ENCODE results near the gene ATF4.

ATF4 gene

DNA sequence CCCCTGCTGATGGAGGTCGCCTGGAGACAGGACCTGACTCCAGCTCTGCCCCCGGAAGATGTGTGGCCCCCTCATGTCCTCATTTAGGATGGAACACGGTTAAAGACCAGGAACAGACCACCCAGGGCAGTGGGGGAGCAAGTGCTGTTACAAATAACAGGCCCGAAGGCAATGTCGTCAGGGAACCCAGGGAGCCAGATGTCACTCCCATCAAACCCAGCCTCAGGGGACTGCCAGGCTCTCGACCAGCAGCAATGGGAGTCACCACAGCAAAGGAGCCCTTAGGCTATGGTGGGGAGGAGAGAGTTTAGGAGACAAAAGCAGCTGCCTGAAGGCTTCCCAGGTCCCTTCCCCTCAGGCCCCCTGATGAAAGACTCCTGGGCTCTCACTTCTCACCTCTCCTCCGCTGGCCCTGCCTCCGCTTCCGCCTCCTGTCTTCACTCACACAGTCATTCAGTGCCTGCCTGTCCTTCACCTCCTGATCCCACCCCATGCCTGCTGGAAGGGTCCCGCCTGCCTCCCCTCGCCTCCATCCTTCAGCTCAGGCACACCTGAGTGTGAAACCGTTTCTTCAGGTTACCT, 7.8 kb downstream of the ATF4 start:
- DNase-seq (ENCODE audit: low read depth in 1 of 2, low spot score in 1 of 2): no peak

DNA sequence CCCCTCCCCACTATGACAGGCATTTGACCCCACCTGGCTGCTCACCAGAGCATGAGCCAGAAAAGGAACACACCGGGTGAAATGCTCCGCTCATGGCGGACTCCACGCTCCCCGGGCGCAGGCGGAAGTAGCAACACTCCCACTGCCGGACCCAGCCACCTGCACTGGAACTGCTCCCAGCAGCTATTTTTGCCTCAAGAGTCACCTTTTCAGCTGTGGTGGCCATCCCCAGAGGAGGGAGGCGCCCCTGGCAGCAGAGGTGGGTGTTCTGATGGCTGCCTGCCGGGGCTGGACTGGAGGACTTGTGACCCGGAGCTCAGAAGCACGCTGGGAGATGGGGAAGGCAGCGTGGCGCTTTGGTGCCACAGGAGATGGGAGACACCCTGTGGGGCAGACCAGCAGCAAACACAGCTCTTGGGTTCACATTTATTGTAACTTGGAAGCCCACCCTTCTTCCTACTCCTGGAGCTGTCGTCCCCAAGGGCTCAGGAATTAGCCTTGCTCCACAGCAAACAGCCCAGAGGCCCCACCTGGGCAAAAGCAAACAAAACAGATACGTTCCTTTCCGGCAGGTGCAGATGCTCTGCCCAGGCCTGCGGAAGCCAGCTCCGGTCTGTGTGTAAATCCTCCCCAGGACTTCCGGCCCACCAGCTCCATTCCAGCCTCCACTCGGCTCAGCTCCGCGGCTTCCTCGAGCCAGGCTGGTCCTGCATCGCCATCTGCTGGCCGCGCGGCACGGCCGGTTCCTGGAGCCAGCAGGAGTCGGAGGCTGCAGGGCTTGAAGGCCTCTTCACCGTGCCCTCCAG, 8.5 kb downstream of the ATF4 start:
- DNase-seq (ENCODE audit: low read depth in 1 of 2, low spot score in 1 of 2): peak; percentile 84 to 86

DNA sequence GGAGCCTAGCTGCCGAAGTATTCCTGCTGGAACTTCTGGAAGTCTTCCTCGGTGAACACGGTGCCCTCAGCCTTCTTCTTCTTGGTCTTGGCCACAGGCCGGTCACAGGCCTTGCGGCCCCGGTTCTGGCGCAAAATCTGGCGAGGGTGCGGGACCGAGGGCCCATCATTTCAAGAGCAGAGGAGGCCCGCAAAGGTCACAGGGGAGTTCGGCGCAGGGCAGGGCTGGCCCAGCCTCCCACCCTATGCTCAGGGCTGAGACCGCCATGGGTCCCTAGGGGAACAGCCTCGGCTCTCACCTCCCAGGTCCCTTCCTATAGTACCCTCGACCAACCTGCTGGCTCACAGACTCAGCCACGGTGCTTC, 9.1 kb downstream of the ATF4 start:
- no peak for DNase-seq (ENCODE audit: low read depth in 1 of 2, low spot score in 1 of 2)

DNA sequence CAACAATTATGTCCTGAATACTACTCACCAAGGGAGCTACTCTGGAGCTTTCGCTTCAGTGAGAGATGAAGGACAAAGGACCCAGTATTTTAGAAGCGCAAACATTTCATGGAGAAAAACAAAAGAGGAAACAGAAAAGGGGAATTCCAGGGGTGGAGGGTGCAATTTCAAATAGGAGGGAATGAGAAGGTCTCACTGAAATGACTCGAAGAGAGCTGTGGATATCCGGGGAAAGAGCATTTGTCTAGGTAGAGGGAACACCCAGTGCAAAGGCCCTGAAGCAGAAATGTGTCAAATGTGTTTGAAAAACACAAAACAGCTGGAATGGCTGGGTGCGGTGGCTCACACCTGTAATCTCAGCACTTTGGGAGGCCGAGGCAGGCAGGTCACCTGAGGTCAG, 9.8 kb downstream of the ATF4 start:
- DNase-seq (ENCODE audit: low read depth in 1 of 2, low spot score in 1 of 2): no peak

DNA sequence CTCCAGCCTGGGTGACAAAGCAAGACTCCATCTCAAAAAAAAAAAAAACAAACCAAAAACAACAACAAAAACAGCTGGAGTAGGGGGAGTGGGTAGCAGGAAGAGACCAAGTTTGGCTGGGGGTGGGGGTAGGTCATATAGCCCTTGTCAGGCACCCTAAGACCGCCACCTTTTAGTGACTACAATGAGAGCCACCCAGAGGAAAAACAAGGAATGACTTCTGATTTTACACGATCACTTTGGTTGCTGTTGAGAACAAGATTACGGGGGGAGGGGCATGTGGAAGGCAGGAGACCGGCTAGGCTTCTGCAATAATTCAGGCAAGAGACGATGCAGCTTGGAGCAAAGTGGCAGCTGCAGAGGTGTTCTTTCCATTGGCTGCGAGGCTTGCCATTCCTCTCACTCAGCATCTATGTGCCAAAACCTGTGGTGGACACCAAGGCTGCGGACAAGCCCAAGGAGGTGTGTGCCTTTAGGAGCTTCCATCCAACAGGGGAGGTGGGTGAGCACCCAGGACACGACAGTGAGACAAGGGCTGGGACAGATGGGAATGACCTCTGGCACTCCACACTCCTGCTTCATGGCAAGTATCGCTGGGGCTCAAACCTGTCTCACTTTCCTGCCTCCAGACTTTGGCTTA, 10.4 kb downstream of the ATF4 start:
- no peak for DNase-seq (ENCODE audit: low read depth in 1 of 2, low spot score in 1 of 2)

DNA sequence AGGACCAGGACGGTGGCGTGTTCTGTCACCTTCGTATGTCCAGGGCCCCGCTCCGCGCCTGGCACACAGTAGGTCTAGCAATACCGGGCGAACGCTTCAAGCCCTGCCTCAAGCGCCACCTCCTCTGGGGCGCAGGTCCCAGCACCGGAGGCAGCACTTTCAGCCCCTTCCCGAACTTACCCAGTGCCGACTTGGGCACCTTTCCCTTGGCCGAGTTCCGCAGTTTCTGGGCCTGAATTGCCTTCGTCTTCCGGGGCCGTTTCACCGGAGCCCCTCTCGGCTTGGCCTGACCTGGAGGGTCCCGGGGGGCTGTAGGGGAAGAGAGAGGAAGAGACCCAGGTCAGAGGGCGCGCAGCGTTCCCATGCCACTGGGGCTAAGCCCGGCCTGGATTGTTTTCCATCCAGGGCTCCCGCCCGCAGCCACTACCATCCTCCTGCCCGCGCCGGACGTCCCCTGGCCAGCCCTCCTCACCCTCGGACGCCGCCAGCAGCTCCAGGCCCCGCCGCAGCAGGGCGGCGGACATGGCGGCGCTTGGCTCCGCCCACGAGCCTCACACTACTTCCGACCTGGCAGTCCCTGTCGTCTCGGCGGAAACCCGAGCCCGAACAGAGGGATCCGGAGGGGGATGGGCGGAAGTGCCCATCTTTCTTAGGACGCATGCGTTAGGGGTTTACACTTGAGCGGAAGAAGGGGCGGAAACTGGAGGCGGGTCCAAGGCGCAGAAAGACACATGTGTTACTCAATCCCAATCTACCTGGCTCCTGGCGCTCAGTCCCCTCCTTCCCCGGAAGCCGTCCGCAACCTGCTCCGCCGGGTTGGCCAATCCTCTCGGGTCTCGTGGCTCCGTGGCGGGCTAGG, 12.1 kb downstream of the ATF4 start, which contains the start of gene RPS19BP1:
RPS19BP1 (minus strand) TSS at position 534 of the 859 bp plus-strand sequence; CDS start at position 524, 10 bp downstream.
- DNase-seq (ENCODE audit: low read depth in 1 of 2, low spot score in 1 of 2): peak; percentile 97 to 98

DNA sequence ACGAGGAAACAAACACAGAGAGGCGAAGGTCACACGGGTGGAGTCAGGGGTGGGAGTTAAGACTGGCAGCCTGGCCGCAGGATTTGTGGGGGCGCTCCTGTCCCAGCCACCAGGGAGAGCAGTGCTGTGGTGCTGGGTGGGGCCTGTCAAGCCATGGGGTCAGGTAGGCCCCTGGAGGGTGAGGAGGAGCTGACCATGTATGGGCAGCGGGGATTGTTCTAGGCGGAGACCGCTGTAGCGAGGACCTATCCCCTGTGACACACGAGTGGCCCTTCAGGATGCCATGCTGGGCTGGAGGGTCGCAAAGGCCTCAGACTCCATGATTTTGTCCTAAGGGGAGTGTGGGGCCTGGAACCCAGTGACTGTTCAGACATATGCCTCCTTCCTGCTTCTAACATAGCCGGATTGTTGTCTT, 13.7 kb downstream of the ATF4 start:
- no peak for DNase-seq (ENCODE audit: low read depth in 1 of 2, low spot score in 1 of 2)

DNA sequence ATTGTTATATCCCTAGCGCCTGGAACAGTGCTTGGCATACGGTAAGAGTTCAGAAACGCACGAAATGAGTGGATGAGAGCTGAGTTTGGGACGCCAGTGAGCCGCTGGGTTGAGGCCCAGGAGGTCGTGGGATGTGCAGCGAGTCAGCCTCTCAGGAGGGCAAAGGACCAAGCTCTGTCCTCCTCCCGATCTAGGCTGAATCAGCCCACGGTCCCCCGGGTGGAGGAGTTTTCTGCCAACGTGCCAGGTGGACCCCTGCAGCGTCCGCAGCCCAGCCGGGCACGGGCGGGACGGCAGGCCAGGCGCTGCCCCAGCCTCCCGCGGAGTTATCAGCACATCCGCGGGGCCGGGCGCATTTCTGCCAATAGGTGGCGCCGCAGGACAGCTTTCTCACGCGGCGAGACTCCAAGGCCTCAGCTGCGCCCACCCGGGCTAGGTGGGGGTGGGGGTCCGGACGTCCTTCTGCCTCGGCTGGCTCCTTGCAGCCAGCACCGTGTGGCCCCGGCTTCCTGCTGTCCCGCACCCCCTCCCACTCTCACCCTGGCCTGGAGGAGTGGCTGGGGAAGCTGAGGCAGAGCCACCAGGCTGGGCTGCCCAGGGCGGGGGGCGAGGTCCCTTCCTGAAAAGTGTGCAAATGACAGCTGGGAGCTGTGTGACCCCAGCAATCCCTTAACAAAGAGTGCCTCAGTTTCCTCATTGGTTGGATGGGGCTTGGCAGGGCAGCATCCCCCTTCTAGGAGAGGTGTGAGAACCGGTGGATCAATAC, 14.4 kb downstream of the ATF4 start:
- peak; percentile 58 to 77 for DNase-seq (ENCODE audit: low read depth in 1 of 2, low spot score in 1 of 2)

DNA sequence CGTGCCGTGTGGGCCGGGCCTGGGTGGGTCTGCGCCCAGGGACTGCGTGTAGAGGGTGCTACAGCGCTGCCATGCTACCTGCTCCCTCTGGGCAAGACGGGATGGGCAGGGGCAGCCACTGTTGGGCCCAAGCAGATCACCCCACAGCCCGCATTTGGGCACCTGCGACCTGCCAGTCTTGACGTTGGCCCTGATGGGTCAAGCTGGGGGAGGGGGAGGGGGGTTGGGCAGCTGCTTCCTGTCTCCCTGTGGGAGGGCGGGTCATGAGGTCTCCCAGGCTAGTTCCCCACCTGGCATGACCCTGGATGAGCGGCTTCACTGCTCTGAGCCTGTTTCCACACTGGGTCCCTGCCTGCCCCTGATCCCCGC, 15.0 kb downstream of the ATF4 start:
- no peak for DNase-seq (ENCODE audit: low read depth in 1 of 2, low spot score in 1 of 2)

DNA sequence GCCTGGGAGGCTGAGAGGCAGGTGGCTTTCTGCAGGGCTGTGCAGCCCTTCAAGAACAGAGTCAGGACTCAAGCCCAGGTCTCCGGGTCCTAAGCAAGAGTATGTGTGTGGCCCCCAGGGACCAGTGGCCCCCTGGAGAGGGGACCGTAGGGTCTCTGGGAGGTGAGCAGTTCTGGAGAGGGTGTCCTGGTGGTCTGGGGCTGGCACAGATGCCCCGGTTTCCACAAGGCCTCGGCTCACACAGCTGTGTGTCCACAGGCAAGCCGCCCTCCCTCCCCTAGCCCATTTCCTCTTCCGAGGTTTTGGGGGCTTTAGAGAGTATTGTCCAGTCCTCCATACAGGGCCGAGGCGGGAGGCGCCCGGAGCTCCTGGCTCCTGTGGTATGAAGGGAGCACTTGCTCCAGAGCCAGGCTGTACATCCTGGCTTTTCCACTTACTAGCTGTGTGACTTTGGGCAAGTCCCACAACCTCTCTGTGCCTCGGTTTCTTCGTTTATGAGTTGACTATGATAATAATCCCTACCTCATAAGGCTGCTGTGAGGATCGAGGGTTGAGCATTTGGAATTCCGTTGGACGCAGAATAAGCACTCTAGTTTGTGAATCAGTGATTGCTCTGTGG, 15.6 kb downstream of the ATF4 start:
- no peak for DNase-seq (ENCODE audit: low read depth in 1 of 2, low spot score in 1 of 2)

DNA sequence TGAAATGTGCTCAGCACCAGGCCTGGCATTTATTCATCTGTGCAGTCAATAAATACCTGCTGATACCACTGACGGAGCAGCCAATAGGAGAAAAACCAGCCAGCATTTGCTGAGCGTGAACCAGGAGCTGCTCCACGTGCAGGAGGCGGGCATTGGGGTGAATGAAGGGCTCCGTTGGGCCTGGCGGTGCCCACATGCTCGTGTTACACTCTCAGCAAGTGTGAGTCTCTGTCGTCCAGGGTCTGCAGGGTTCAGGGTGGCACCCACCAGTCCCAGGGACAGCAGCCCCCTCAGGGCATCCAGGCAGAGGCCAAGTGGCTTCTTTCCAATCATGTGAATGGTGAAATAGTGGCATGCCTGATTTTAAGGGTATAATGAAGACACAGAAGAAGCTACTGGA, 16.3 kb downstream of the ATF4 start:
- DNase-seq (ENCODE audit: low read depth in 1 of 2, low spot score in 1 of 2): no peak

DNA sequence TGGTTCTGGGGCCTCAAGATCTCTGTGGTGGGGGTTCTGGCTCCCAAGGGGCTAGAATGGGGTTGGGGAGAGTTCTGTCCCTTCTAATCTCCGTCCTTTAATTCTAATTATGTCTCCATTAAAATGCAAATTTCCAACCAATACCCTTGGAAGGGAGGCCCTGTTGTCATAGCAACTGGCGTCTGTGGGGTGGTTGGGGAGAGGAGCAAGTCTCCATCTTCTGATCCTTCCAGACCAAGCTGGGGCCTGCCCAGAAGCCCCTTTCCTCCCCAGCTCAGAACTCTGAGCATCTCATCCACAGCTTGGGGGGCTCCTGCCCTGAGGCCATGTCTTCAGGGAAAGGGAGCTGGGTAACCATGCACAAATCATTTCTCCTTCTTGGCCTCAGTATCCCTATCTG, 17.6 kb downstream of the ATF4 start:
- no peak for DNase-seq (ENCODE audit: low read depth in 1 of 2, low spot score in 1 of 2)

DNA sequence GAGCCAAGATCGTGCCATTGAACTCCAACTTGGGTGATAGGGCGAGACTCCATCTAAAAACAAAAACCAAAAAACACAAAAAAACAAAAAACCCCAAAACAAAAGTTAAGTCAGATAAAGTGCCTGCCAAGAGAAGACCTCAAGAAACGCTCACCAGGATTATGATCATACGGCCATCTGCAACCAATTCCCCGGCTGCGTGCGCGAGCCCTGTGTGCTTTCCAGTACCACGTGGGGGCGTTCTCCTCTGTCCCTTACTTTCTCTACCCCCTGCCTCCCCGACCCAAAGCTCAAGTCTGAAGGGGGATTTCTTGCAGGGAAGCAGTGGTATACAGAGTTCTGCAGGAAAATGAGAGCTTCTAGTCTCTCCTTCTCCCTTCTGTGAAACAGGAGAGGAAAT, 22.7 kb downstream of the ATF4 start:
- DNase-seq (ENCODE audit: low read depth in 1 of 2, low spot score in 1 of 2): no peak

DNA sequence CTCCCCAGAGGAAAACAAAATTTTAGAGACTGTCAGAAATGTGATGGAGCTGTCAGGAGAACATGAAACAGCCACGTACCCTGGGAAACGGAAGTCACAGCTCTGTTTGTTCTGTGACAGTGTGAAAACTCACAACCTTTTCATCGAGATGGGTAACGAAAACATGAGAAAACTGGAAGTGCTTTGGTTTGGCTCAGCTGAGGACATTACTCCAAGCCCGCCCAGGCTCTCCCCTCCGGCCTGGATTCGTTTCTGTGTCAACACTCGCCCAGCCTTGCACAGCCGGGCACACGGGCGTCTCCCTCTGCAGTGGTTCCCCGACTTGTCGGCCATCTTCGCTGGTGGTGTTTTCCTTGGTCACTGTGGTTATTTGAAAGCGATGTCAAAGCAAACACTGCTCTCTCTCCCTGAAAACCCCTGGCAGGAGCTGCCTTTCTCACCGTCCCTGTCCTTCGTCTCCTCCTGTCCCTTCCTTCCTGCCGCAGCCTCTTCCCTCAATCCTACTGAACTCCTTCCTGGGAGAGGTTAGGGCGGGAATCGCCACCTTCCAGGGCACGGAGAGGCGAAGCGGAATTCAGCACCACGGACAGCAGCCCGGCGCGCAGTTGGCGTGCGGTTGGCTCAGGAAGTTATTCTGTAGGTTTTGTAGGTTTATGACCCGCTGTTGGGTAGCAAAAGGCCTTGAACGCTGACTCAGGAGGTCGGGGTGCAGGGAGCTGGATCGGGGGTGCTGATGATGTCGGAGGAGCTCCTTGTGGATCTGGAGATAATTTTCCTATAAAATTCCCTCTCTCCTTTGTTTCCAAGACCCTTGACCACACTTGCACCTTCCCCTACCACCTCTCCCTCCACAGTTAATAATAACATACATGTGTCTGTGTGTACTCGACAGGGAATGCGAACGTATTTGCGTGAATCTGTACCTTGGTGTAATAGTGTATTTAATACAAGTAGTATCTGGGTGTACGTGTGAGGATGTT, 25.3 kb downstream of the ATF4 start:
- DNase-seq (ENCODE audit: low read depth in 1 of 2, low spot score in 1 of 2): peak; percentile 42 to 64

DNA sequence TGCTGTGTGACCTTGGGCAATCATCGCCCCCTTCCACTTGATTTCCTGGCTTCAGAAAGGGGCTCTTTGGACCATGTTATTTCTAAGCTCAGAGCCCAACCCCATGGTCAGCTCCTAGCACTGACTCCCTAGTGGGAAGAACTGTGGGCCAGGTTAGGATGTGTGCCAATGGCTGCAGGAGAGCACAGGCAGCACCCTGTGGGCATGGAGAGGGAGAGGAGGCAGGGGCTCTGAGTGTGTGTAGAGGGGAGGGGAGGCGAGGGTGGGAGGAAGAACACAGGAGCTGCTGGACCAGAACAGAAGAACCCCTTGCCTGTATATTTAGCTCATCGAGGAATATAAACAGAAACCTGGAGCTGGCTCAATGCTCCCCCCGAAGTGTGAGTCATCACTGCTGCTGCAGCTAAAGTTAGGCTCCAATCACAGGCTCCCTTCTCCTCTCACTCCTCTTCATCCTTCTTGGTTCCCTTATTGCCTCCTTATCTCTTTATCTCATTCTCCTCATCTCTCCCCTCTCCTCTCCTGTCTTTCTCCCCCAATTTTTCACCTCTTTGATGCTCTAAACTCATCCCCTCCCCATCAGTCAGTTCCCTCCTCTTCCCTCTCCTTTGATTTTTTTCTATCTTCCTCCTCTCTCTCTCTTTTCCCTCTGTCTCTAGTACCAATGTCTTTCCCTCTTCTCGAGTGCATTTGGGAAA, 26.7 kb downstream of the ATF4 start:
- DNase-seq (ENCODE audit: low read depth in 1 of 2, low spot score in 1 of 2): no peak

DNA sequence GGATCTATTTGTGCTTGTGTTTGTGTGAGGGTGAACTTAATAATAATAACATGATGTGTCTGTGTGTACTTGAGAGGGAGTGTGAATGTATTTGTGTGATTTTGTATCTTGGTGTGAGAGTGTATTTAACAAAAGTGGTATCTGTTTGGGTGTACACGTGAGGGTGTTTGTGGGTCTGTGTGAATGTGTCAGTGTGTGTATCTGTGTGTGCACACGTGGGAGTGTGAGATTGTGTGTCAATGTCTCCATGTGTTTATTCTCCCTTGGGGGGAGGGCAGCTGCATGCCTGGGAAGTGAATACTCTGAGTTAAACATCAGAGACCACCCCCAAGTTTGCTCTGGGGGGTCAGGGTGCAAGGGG, 27.2 kb downstream of the ATF4 start:
- no peak for DNase-seq (ENCODE audit: low read depth in 1 of 2, low spot score in 1 of 2)

DNA sequence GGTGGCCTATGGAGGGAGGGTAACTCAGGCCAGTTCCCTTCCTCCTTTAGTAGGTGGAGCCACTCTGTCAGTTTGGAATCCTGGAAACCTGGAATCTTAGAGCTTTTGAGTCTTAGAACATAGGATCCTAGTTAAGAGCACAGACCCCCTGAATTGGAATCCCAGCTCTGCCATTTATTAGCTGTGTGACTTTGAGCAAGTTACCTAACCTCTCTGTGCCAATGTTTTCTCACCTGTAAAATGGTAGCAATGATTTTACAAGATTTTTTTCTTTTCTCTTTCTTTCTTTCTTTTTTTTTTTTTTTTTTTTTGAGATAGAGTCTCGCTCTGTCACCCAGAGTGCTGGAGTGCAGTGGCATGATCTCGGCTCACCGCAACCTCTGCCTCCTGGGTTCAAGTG, 33.1 kb downstream of the ATF4 start:
- no peak for DNase-seq (ENCODE audit: low read depth in 1 of 2, low spot score in 1 of 2)

DNA sequence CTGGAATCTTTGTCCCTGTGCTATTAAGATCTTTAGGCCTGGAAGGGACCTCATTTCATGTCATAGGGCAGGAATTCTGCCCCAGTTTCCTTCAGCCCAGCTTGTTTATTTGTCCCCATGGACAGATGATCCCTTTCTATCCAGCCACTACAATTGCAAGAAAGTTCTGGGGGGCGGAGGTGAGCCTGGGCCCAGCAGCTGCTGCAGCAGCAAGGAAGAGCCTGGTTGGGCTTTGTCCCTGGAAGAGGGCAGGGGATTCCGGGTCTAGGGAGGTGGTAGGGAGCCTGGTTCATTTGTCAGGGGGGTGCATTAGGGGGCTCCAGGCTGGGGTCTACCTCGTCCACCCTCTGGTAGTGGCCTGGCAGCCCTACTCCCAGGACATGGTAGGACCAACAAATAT, 33.8 kb downstream of the ATF4 start:
- DNase-seq (ENCODE audit: low read depth in 1 of 2, low spot score in 1 of 2): no peak

All from stimulated activated CD4-positive, alpha-beta T cell treated with anti-CD3 and anti-CD28 coated beads, Interleukin-15, amount 100 ng/mL, for 1 hour (primary cell).